BE2C (cell line): ENCODE results near the gene LIX1.

Source experiments
- DNase-seq: peaks from one replicate; pipeline ENCODE4 v3.0.0-alpha.2; 2020
- H3K27me3 ChIP-seq: fragments of 250-450 bp; sonication (Bioruptor Pico); 2 replicates; pipeline ENCODE4 v1.5.1; 2020; ENCODE audit warnings: mild to moderate bottlenecking
- H3K36me3 ChIP-seq: fragments of 250-450 bp; sonication (Bioruptor Pico); 2 replicates; pipeline ENCODE4 v1.5.1; 2020; ENCODE audit warnings: mild to moderate bottlenecking
- H3K4me1 ChIP-seq: fragments of 250-450 bp; sonication (Bioruptor Pico); 2 replicates; pipeline ENCODE4 v1.5.1; 2020
- H3K4me3 ChIP-seq: 2 replicates; pipeline ENCODE4 v1.5.1; 2011; ENCODE audit warnings: low read depth, low read length
- H3K9me3 ChIP-seq: fragments of 250-450 bp; sonication (Bioruptor Pico); 2 replicates; pipeline ENCODE4 v1.5.1; 2020
- TF ChIP-seq, protein P1 (sequence below): IDR thresholded peaks from 2 replicates; pipeline ENCODE4 v1.5.1; 2012; ENCODE audit warnings: mild to moderate bottlenecking, low read depth, low read length

LIX1 gene

DNA sequence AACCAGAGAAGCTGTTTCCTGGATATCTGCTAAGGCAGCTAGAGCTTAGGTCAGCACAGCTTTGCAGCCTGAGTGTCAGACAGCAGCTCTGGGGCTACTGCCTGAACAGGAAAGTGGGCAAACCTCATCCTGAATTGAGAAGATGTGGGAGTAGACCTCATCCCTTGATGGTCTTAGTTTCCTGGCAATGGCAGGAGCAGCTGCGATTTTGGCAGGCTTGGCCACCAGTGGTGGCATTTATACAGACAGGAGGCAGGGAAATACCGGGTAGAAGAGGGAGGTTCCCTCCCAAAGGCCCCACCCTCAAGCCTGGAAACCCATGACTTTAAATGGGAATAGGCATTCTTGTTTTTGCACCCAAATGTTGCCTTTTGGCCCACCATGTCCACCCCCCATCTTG is 69.7 kb downstream of the LIX1 start:
- no peaks in the 10 kb centered on the region for H3K4me1 ChIP-seq
- no peaks in the 10 kb centered on the region for H3K9me3 ChIP-seq
- TF ChIP-seq, protein P1, sequence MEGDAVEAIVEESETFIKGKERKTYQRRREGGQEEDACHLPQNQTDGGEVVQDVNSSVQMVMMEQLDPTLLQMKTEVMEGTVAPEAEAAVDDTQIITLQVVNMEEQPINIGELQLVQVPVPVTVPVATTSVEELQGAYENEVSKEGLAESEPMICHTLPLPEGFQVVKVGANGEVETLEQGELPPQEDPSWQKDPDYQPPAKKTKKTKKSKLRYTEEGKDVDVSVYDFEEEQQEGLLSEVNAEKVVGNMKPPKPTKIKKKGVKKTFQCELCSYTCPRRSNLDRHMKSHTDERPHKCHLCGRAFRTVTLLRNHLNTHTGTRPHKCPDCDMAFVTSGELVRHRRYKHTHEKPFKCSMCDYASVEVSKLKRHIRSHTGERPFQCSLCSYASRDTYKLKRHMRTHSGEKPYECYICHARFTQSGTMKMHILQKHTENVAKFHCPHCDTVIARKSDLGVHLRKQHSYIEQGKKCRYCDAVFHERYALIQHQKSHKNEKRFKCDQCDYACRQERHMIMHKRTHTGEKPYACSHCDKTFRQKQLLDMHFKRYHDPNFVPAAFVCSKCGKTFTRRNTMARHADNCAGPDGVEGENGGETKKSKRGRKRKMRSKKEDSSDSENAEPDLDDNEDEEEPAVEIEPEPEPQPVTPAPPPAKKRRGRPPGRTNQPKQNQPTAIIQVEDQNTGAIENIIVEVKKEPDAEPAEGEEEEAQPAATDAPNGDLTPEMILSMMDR: no peak
- H3K36me3 ChIP-seq: no peaks in the 10 kb centered on the region
- no peak for DNase-seq
- no peaks in the 10 kb centered on the region for H3K27me3 ChIP-seq
- H3K4me3 ChIP-seq: no peak overlapping the region

DNA sequence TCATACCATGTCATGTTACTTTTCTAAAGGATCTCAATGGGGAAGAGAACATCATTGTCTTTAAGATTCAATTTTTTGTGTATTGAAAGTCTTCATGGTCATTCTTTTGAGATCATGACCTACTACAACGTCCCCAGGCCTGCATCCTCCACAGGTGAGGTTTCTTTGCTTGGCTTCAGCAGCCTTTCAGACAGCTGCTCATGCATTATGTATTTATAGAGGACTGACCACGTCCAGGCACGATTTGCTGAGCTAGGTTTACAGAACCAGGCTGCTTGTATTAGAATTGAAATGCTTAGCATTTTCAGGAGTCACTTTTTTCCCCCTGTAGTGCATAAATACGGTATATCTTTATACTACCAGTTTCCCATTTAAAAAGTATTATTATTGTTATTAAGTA is 70.4 kb downstream of the LIX1 start:
- Histone ChIP-seq H3K36me3 (no peaks in the 10 kb centered on the region), H3K4me3 (no peak overlapping the region), H3K27me3 (no peaks in the 10 kb centered on the region), H3K4me1 (no peaks in the 10 kb centered on the region), H3K9me3 (no peaks in the 10 kb centered on the region)
- TF ChIP-seq, protein P1: no peak
- no peak for DNase-seq

DNA sequence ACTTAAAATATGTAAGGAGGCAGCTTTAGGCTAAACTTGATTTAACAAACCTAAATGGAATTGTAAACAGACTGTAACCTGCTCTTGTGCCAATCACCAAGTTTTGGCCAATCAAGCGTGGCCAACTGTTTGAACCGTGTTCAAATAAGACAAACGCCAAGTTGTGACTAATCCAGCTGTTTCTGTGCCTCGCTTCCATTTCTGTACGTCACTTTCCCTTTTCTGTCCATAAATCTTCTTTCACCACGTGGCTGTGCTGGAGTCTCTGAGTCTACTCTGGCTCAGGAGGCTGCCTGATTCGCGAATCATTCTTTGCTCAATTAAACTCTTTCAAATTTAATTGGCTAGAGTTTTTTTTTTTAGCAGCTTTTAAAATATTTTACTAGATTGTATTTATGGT is 71.3 kb downstream of the LIX1 start:
- Histone ChIP-seq H3K9me3 (no peaks in the 10 kb centered on the region), H3K4me3 (no peak overlapping the region), H3K36me3 (no peaks in the 10 kb centered on the region), H3K27me3 (no peaks in the 10 kb centered on the region), H3K4me1 (no peaks in the 10 kb centered on the region)
- TF ChIP-seq, protein P1: no peak
- DNase-seq: no peak

DNA sequence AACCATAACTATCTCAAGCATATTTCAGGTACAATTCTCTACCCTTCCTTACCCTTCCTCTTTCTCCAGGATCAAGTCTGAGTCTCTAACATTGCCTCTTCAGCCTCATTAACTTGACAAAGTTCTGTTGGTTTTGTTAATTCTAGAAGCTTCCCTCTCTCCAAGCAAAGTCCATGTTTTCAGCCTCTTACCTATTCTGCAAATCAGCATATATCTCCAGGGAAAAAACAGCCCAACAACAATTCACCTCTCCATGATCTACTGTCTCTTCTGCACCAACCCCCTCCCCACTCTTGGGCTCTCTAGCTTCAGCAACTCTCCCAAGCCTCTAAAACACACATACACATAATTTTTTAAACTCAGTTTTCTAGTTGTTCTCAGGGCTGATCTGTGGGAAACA is 72.2 kb downstream of the LIX1 start:
- no peaks in the 10 kb centered on the region for H3K36me3 ChIP-seq
- no peak for DNase-seq
- no peaks in the 10 kb centered on the region for H3K27me3 ChIP-seq
- H3K9me3 ChIP-seq: no peaks in the 10 kb centered on the region
- H3K4me3 ChIP-seq: no peak overlapping the region
- no peaks in the 10 kb centered on the region for H3K4me1 ChIP-seq
- TF ChIP-seq, protein P1: no peak

DNA sequence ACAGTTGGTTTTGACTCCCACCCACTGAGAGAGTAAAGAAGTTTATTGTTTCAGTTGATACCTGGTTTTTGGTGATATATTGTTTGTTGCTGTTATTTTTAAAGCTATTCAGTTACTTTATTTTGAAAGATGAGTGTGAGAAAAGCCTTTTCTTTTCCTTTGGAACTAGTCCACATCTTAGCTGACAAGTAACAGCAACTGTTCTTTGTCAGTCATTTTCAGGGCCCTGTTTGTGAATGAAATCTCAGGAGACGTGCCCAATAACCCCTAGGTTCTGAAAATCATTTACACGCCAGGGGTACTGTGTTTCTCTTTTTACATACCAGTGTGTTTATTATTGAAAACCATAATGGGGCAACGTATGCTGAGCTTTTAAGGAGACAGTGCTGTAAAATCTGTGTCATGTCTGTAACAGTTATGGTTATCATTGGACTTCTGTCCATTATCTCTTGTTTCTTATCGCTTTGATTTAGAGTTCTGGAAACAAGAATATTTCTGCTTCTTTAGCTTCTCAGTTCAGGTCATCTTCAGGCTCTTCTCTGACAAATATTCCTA is 75.0 kb downstream of the LIX1 start:
- Histone ChIP-seq H3K4me3 (no peak overlapping the region), H3K9me3 (no peaks in the 10 kb centered on the region), H3K27me3 (no peaks in the 10 kb centered on the region), H3K36me3 (no peaks in the 10 kb centered on the region), H3K4me1 (peaks cover 2% of the 10 kb centered on the region)
- TF ChIP-seq, protein P1: no peak
- no peak for DNase-seq

DNA sequence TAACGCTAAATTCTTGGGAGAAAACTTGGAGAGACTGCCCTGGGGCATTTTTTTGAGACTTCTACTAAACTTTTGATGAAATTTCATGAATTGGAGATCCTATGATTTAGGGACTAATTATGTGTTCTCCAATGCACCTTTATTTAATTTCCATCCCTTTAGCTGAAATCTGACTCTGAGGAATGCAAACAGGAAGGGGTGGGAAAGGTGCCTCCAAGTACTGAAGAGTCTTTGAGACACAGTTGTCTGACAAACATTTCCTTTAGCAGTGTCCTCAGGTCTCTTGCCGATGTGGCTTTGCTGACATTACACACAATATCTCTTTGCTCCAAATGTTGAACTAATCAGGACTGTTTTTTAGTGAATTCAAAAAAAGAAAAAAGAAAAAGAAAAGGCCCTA is 76.9 kb downstream of the LIX1 start:
- TF ChIP-seq, protein P1: no peak
- H3K4me1 ChIP-seq: peaks cover 9% of the 10 kb centered on the region
- no peaks in the 10 kb centered on the region for H3K36me3 ChIP-seq
- no peaks in the 10 kb centered on the region for H3K27me3 ChIP-seq
- H3K9me3 ChIP-seq: no peaks in the 10 kb centered on the region
- H3K4me3 ChIP-seq: no peak overlapping the region
- DNase-seq: no peak
